Aorta (tissue), 5 donors: Measurements from ENCODE around the gene FUT2. TPM values are rescaled to one million over a fixed set of nuclear protein-coding genes. Genes with fewer than 3 reads are reported as not detected.

Experiments
- ATAC-seq: fragments of 200-7000 bp; cut with Tn5 transposase; one replicate; pipeline ENCODE4 v1.9.1; 2022; ENCODE audit warnings: moderate library complexity; ENCODE audit not compliant: low FRiP score
- DNase-seq, 2 donors: peaks; one replicate each; pipeline ENCODE4 v3.0.0-alpha.2; 2020
- H3K27ac ChIP-seq, 2 donors: one replicate each; pipeline ENCODE4 v1.5.1; 2013; ENCODE audit warnings: low read length in 2 of 2, mild to moderate bottlenecking in 2 of 2, moderate library complexity in 2 of 2, control low read depth in 1 of 2, inconsistent platforms in 1 of 2, low read depth in 1 of 2
- H3K27me3 ChIP-seq, 2 donors: one replicate each; pipeline ENCODE4 v1.6.1; 2013; ENCODE audit warnings: control low read depth in 1 of 2, low read length in 1 of 2, mild to moderate bottlenecking in 1 of 2, moderate library complexity in 1 of 2; ENCODE audit not compliant: insufficient read depth in 2 of 2, control insufficient read depth in 1 of 2
- H3K36me3 ChIP-seq, 2 donors: one replicate each; pipeline ENCODE4 v1.6.1; 2013; ENCODE audit warnings: control low read depth in 1 of 2, low read length in 1 of 2, mild to moderate bottlenecking in 1 of 2; ENCODE audit not compliant: insufficient read depth in 2 of 2, control insufficient read depth in 1 of 2
- H3K4me1 ChIP-seq, 2 donors: one replicate each; pipeline ENCODE4 v1.6.1; 2013; ENCODE audit warnings: low read length in 2 of 2, control low read depth in 1 of 2, mild to moderate bottlenecking in 1 of 2, moderate library complexity in 1 of 2; ENCODE audit not compliant: insufficient read depth in 2 of 2, control insufficient read depth in 1 of 2
- H3K4me3 ChIP-seq, 2 donors: one replicate each; pipeline ENCODE4 v1.5.1; 2013; ENCODE audit warnings: low read length in 2 of 2, control low read depth in 1 of 2, mild to moderate bottlenecking in 1 of 2
- H3K9me3 ChIP-seq: one replicate; pipeline ENCODE4 v1.6.1; 2013; ENCODE audit warnings: mild to moderate bottlenecking, low read length; ENCODE audit not compliant: control insufficient read depth
- WGBS, 2 donors: extraction: QIAGEN DNeasy Blood & Tissue Kit; methylation state at CpG; one replicate each; pipeline ENCODE4 v1.1.7; 2013; 5-methylcytosine and 5-hydroxymethylcytosine counted together
- intact Hi-C, 2 donors: fragments of 100-400 bp; cut with DNase I; formaldehyde crosslinking; loops; one replicate each; pipeline versions ENCODE4 v1.14.2 to v1.15.0; 2022
- polyA plus RNA-seq, 2 donors: library from polyadenylated mRNA; stranded (reverse); fragments of 200-250 nt; gene quantifications; one replicate each; pipeline ENCODE4 v1.2.3, GENCODE V29; 2013
- total RNA-seq, 2 donors: library from RNA; stranded (reverse); fragmentation: NEBNext Ultra II Directional; extraction: Animal tissue kit (Norgen Biotek cat#: 25700); gene quantifications; one replicate each; pipeline ENCODE4 v1.2.1, GENCODE V29; 2021
- donor health status: healthy with polysubstance abuse.
- donor health status: Bipolar disorder and iron deficiency.
- donor health status: DM: no; HTN: no; CAD: no.
- donor health status: DM: no; HTN: no; CAD: no.
- donor health status: DM: yes; HTN: yes; CAD: no.

FUT2 gene
- total and polyA plus RNA-seq, 4 donors, result 2.8 TPM; not detected in 3

GRCh38 chr19:48668332-48668731 lies 27.4 kb upstream of the FUT2 start:
- Histone ChIP-seq H3K4me3 (no peak overlapping the region), H3K36me3 (no peaks in the 10 kb centered on the region), H3K27me3 (no peaks in the 10 kb centered on the region), H3K27ac (no peak overlapping the region), H3K9me3 (no peaks in the 10 kb centered on the region), H3K4me1 (no peaks in the 10 kb centered on the region)
- intact Hi-C loops, result no loop called here
- WGBS, 2 donors, result 73 to 75% methylated on average over 3 of the region's 3 CpGs
- ATAC-seq (no peak), DNase-seq (no peak)

DNA sequence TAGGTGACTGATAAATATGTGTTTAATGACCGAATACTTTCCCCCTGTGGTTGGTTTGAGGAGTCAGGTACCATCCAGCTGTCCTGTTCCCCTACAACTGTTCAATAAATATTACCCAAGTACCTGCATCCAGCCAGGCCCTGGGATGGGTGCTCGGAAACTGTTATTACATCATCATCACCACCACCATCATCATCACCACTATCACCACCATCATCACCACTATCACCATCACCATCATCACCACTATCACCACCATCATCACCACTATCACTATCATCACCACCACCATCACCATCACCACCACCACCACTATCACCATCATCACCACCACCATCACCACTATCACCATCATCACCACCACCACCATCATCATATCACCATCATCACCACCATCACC lies 27.0 kb upstream of the FUT2 start:
- intact Hi-C loops, result no loop called here
- H3K36me3 ChIP-seq, result no peaks in the 10 kb centered on the region
- ATAC-seq (no peak), DNase-seq (no peak)
- H3K27me3 ChIP-seq, result no peaks in the 10 kb centered on the region
- no peak overlapping the region for H3K4me3 ChIP-seq
- H3K9me3 ChIP-seq, result no peaks in the 10 kb centered on the region
- H3K4me1 ChIP-seq, result no peaks in the 10 kb centered on the region
- WGBS, 2 donors, result 92 to 100% methylated on average over 2 of the region's 2 CpGs
- no peak overlapping the region for H3K27ac ChIP-seq

GRCh38 chr19:48669903-48670668 lies 25.7 kb upstream of the FUT2 start:
- H3K36me3 ChIP-seq, result no peaks in the 10 kb centered on the region
- H3K9me3 ChIP-seq, result no peaks in the 10 kb centered on the region
- H3K4me3 ChIP-seq, result no peak overlapping the region
- intact Hi-C loops, result no loop called here
- H3K4me1 ChIP-seq, result no peaks in the 10 kb centered on the region
- WGBS, 2 donors, result 93 to 94% methylated on average over 26 of the region's 26 CpGs
- H3K27ac ChIP-seq, result no peak overlapping the region
- DNase-seq (no peak), ATAC-seq (no peak)
- no peaks in the 10 kb centered on the region for H3K27me3 ChIP-seq

DNA sequence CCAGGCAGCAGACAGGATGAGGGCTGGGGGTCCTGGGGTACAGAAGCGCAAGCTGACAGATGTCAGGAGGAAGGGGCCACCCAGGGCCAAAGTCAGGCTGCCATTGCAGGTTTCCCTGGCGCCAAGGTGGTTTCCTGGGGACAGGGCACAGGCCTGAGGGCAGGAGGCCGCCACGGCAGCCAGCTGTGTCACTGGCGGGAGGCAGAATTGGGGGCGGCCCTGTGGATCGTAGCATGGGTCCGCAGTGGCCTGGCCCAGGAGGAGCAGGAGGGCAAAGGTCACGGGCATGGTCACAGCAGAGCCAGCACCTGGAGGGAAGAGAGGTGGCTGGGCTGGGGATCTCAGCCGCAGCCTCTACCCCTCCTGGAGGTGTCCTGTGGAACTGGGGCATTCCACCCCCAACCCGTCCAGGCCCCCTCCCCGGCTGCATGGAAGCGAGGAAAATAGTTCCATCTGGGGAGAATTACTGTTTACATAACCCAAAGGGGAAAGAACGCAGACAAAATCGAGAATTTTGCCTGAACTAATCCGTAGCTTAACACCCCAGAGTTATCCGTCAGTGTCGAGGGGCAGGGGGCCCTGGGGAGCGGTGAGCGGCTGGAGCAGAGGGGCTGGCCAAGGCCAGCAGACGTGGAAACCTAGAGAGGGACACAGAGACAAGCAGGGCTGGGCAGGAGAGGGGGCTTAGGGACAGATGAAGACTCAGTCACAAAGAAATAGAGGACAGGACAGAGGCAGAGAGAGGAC lies 24.9 kb upstream of the FUT2 start:
- intact Hi-C loops, result no loop called here

GRCh38 chr19:48671446-48671995 lies 24.2 kb upstream of the FUT2 start:
- H3K27me3 ChIP-seq, result no peaks in the 10 kb centered on the region
- no peaks in the 10 kb centered on the region for H3K4me1 ChIP-seq
- H3K4me3 ChIP-seq, result no peak overlapping the region
- intact Hi-C loops, result no loop called here
- ATAC-seq (no peak), DNase-seq (no peak)
- no peak overlapping the region for H3K27ac ChIP-seq
- H3K36me3 ChIP-seq, result no peaks in the 10 kb centered on the region
- 77 to 81% methylated on average over 9 to 10 of the region's 10 CpGs for WGBS, 2 donors
- H3K9me3 ChIP-seq, result no peaks in the 10 kb centered on the region

More for the DNA sequence above, 24.9 kb upstream of the FUT2 start:
- Histone ChIP-seq H3K4me1 (no peaks in the 10 kb centered on the region), H3K27ac (no peak overlapping the region), H3K27me3 (no peaks in the 10 kb centered on the region), H3K9me3 (no peaks in the 10 kb centered on the region), H3K4me3 (no peak overlapping the region), H3K36me3 (no peaks in the 10 kb centered on the region)
- DNase-seq (no peak), ATAC-seq (no peak)
- 85 to 89% methylated on average over 19 to 21 of the region's 21 CpGs for WGBS, 2 donors

DNA sequence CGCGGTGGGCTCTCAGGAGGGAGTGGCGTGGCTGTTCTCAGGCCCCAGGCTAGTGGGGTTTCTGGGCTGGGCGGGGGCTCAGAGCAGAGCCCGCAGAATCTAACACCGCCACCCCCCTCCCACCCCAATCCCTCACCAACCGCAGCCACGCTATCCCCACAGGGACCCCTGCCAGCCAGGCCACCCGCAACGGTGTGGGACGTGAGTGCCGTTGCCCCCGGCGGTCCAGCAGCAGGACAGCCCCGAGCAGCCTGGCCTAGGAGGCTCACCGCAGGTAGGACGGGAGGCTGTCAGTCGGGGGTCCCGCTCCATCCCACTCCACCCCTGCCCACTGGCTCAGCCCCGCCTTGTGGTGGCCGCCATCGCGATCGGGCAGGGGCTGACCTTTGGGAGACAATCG lies 22.8 kb upstream of the FUT2 start, which contains the start of gene NTN5:
NTN5 (minus strand) TSS at position 24 of the 400 bp plus-strand sequence. CDS start 2,031 bp downstream, outside the sequence.
- Histone ChIP-seq H3K4me1 (no peaks in the 10 kb centered on the region), H3K9me3 (no peaks in the 10 kb centered on the region), H3K4me3 (no peak within 1 kb of the TSS), H3K27ac (no peak within 1 kb of the TSS), H3K36me3 (no peaks in the 10 kb centered on the region), H3K27me3 (no peaks in the 10 kb centered on the region)
- intact Hi-C loops, result no loop called here
- DNase-seq (no peak), ATAC-seq (no peak)
- 73 to 76% methylated on average over 24 to 25 of the region's 25 CpGs for WGBS, 2 donors

DNA sequence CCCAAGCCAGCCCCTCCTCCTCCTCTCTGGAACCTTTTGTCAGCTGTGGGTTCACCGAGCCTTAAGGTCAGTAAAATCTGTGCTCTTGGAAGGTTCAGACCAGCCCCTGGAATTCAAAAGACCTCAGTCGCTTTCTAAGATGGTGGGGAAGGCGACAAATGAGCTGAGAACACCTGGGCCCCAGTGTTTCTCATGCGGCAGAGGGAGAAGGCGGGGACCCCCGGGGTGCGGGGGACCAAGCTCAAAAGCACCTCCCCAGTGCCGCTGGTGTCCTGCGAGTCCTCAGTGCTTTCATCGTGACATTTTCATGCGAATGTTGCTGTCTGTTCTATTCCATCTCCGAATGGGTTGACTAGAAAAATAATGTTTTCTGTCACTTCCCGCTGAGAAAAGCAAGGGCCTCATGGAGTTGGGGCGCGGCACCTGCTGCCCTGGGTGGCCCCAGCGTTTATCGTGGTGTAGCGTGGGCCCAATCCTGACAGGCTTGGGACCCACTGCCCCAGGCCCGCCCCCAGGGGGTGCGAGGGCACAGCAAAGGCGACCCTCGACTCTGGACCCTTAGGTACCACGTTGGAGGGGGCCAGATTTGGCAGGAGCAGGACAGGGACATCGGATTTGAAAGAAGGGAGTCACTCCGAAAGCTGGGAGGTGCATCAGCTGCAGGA lies 22.2 kb upstream of the FUT2 start:
- Histone ChIP-seq H3K27me3 (no peaks in the 10 kb centered on the region), H3K4me1 (no peaks in the 10 kb centered on the region), H3K4me3 (no peak overlapping the region), H3K9me3 (no peaks in the 10 kb centered on the region), H3K27ac (no peak overlapping the region), H3K36me3 (no peaks in the 10 kb centered on the region)
- DNase-seq (no peak), ATAC-seq (no peak)
- 79 to 80% methylated on average over 25 of the region's 25 CpGs for WGBS, 2 donors
- intact Hi-C loops, result no loop called here

- intact Hi-C loops, result no loop called here
- Histone ChIP-seq H3K9me3 (no peaks in the 10 kb centered on the region), H3K36me3 (no peaks in the 10 kb centered on the region), H3K27ac (no peak overlapping the region), H3K4me3 (no peak overlapping the region), H3K27me3 (no peaks in the 10 kb centered on the region), H3K4me1 (no peaks in the 10 kb centered on the region)
- DNase-seq (no peak), ATAC-seq (no peak)
- 87 to 88% methylated on average over 19 of the region's 19 CpGs for WGBS, 2 donors
Measured at GRCh38 chr19:48674216-48674809, 21.5 kb upstream of the FUT2 start.
